ENCODE data around the gene FMN1.

FMN1 gene

GRCh38 chr15:32796856-32797255 lies 397.7 kb downstream of the FMN1 start:
- Histone ChIP-seq H3K27ac (no peak overlapping the region), H3K9ac (ENCODE audit: insufficient read length) (no peak overlapping the region), H3K9me3 (ENCODE audit: low read depth, low read length) (no peaks in the 10 kb centered on the region), H3K36me3 (ENCODE audit: insufficient read depth, low read length) (no peaks in the 10 kb centered on the region), H3K4me3 (no peak overlapping the region)
- TF ChIP-seq POLR2AphosphoS5 (IDR thresholded peaks at IDR 0.05; ENCODE audit: borderline replicate concordance, low read depth, low read length) (no peak), EZH2 (IDR thresholded peaks at IDR 0.05) (no peak), FOXP2 (optimal IDR thresholded peaks at IDR 0.05; ENCODE audit: control extremely low read depth, extremely low read length, insufficient read depth) (no peak)
- no peak for DNase-seq (ENCODE audit: low read depth, low spot score)

- DNase-seq (ENCODE audit: low read depth, low spot score), result no peak
- no peak overlapping the region for H3K4me3 ChIP-seq
- TF ChIP-seq POLR2AphosphoS5 (IDR thresholded peaks at IDR 0.05; ENCODE audit: borderline replicate concordance, low read depth, low read length) (no peak), EZH2 (IDR thresholded peaks at IDR 0.05) (no peak), FOXP2 (optimal IDR thresholded peaks at IDR 0.05; ENCODE audit: control extremely low read depth, extremely low read length, insufficient read depth) (no peak)
- no peak overlapping the region for H3K9ac ChIP-seq (ENCODE audit: insufficient read length)
- H3K27ac ChIP-seq, result no peak overlapping the region
- H3K9me3 ChIP-seq (ENCODE audit: low read depth, low read length), result no peaks in the 10 kb centered on the region
- no peaks in the 10 kb centered on the region for H3K36me3 ChIP-seq (ENCODE audit: insufficient read depth, low read length)
Observed at GRCh38 chr15:32794973-32795372, 399.5 kb downstream of the FMN1 start.

GRCh38 chr15:32792436-32792835 lies 402.1 kb downstream of the FMN1 start:
- DNase-seq (ENCODE audit: low read depth, low spot score), result no peak
- H3K4me3 ChIP-seq, result no peak overlapping the region
- TF ChIP-seq POLR2AphosphoS5 (IDR thresholded peaks at IDR 0.05; ENCODE audit: borderline replicate concordance, low read depth, low read length), result no peak
- TF ChIP-seq EZH2 (IDR thresholded peaks at IDR 0.05), result no peak
- no peak for TF ChIP-seq FOXP2 (optimal IDR thresholded peaks at IDR 0.05; ENCODE audit: control extremely low read depth, extremely low read length, insufficient read depth)
- no peak overlapping the region for H3K9ac ChIP-seq (ENCODE audit: insufficient read length)
- no peak overlapping the region for H3K27ac ChIP-seq
- no peaks in the 10 kb centered on the region for H3K36me3 ChIP-seq (ENCODE audit: insufficient read depth, low read length)
- H3K9me3 ChIP-seq (ENCODE audit: low read depth, low read length), result no peaks in the 10 kb centered on the region

DNA sequence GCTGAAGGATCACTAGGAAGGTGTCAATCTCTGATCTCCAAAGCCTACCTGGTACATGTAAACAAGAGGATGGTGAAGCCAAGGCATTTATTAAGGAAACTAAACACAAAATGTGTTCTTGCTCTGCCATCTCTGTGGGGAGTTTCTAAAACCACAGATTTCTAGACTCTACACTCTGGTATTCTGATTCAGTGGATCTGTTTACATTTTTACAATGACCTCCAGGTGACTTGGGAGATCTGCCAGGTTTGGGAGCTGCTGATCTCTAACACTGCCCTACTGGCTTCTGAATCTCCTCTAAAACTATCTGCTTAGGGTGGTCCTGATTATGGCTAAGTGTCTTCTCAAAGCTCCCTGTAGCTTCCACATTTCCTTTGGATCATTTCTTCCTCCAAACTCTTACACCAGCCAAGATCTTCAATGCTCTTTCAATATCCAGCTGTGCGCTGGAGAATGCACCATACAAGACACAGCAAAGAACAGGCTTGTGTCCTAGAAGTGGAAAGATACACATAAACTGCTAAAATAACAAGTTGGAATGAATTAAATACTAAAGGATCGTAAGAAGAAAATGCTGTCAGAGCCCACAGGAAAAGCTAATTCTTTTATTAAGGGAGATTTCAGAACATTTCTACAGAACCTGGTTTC lies 404.0 kb downstream of the FMN1 start:
- Histone ChIP-seq H3K9ac (ENCODE audit: insufficient read length) (no peak overlapping the region), H3K9me3 (ENCODE audit: low read depth, low read length) (no peaks in the 10 kb centered on the region), H3K36me3 (ENCODE audit: insufficient read depth, low read length) (no peaks in the 10 kb centered on the region), H3K4me3 (no peak overlapping the region), H3K27ac (no peak overlapping the region)
- no peak for TF ChIP-seq FOXP2 (optimal IDR thresholded peaks at IDR 0.05; ENCODE audit: control extremely low read depth, extremely low read length, insufficient read depth)
- TF ChIP-seq EZH2 (IDR thresholded peaks at IDR 0.05), result no peak
- no peak for TF ChIP-seq POLR2AphosphoS5 (IDR thresholded peaks at IDR 0.05; ENCODE audit: borderline replicate concordance, low read depth, low read length)
- no peak for DNase-seq (ENCODE audit: low read depth, low spot score)

DNA sequence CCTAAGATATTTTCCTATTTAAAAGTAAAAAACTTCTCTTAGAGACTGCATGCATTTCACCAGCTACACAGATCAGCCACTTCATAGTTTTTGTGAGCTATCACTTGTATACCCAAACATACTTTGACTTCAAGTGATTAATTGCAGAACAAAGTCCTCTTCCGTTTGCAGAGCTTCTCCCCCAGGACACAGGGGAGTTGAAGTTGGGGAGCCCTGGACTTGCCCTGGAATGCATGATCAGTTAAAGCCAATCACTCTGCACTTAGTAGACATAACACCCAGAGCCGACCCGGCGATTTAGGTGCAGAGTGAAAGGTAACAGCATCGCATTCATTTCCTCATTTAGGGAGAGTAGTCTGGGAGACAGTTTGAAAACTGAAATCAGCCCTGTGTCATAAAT lies 406.6 kb downstream of the FMN1 start:
- no peak for DNase-seq (ENCODE audit: low read depth, low spot score)
- Histone ChIP-seq H3K9me3 (ENCODE audit: low read depth, low read length) (no peaks in the 10 kb centered on the region), H3K27ac (no peak overlapping the region), H3K9ac (ENCODE audit: insufficient read length) (no peak overlapping the region), H3K4me3 (no peak overlapping the region), H3K36me3 (ENCODE audit: insufficient read depth, low read length) (no peaks in the 10 kb centered on the region)
- no peak for TF ChIP-seq POLR2AphosphoS5 (IDR thresholded peaks at IDR 0.05; ENCODE audit: borderline replicate concordance, low read depth, low read length)
- TF ChIP-seq EZH2 (IDR thresholded peaks at IDR 0.05), result no peak
- no peak for TF ChIP-seq FOXP2 (optimal IDR thresholded peaks at IDR 0.05; ENCODE audit: control extremely low read depth, extremely low read length, insufficient read depth)

DNA sequence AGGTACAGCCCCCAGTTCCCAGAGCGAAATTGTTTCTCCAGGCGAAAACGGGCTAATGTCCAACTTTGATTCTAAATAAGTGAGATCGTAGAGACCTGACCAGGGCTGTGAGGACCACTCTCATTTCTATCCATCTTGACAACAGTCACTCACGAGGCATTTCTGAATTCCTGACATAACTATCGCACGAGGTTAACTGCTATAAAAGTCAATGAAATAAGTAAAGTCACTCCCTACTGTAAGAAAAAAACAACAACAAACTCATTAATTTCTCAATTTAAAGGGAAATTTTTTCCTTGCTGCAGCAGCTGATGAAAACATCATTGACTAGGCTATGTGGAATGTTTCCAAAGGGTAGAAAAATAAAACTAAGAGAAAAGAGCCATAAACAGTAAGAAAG lies 407.6 kb downstream of the FMN1 start:
- Histone ChIP-seq H3K4me3 (no peak overlapping the region), H3K9ac (ENCODE audit: insufficient read length) (no peak overlapping the region), H3K36me3 (ENCODE audit: insufficient read depth, low read length) (no peaks in the 10 kb centered on the region), H3K27ac (no peak overlapping the region), H3K9me3 (ENCODE audit: low read depth, low read length) (no peaks in the 10 kb centered on the region)
- TF ChIP-seq FOXP2 (optimal IDR thresholded peaks at IDR 0.05; ENCODE audit: control extremely low read depth, extremely low read length, insufficient read depth), result no peak
- DNase-seq (ENCODE audit: low read depth, low spot score), result no peak

DNA sequence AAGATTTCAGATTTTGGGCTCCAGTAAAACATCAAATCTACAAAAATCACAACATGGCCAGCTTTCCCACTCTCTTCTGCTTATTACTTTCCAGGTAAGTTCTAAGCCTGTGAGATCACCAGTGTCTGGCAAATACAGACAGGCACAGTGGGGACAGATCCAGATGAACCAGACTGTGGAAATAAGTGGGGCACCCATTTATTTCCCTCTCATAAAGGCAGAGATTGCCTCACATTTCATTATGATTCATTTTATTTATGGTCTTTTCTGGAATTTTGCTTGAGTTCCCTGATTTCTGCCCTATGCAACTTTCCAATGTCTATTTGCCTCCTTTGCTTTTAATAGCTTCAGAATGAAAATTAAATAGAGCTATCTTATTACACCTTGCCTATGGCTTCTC lies 409.9 kb downstream of the FMN1 start:
- H3K36me3 ChIP-seq (ENCODE audit: insufficient read depth, low read length), result no peaks in the 10 kb centered on the region
- TF ChIP-seq POLR2AphosphoS5 (IDR thresholded peaks at IDR 0.05; ENCODE audit: borderline replicate concordance, low read depth, low read length) (no peak), FOXP2 (optimal IDR thresholded peaks at IDR 0.05; ENCODE audit: control extremely low read depth, extremely low read length, insufficient read depth) (no peak), EZH2 (IDR thresholded peaks at IDR 0.05) (no peak)
- no peak for DNase-seq (ENCODE audit: low read depth, low spot score)
- no peak overlapping the region for H3K4me3 ChIP-seq
- H3K9ac ChIP-seq (ENCODE audit: insufficient read length), result no peak overlapping the region
- H3K9me3 ChIP-seq (ENCODE audit: low read depth, low read length), result no peaks in the 10 kb centered on the region
- H3K27ac ChIP-seq, result no peak overlapping the region

DNA sequence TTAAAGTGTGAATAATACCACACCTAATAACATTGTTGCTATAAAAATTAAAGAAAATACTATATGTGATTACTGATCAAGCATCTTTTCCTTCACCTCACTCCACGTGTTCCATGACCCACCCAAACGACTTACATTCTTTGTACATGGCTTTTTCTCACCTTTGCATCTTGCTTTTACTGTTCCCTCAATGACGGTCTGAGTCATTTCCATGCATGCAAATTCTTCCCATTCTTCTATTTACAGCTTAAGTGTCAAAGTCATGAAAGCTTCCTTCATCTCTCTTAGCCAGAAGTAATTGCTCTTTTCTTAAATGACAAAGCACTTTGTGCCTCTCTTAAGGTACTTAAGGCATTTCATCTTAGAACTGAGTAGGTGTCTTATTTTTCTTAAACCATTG lies 412.7 kb downstream of the FMN1 start:
- DNase-seq (ENCODE audit: low read depth, low spot score), result no peak
- Histone ChIP-seq H3K4me3 (no peak overlapping the region), H3K27ac (no peak overlapping the region), H3K36me3 (ENCODE audit: insufficient read depth, low read length) (no peaks in the 10 kb centered on the region), H3K9me3 (ENCODE audit: low read depth, low read length) (no peaks in the 10 kb centered on the region; the same call in 1 of the 2 replicates), H3K9ac (ENCODE audit: insufficient read length) (no peak overlapping the region)
- no peak for TF ChIP-seq FOXP2 (optimal IDR thresholded peaks at IDR 0.05; ENCODE audit: control extremely low read depth, extremely low read length, insufficient read depth)
- no peak for TF ChIP-seq POLR2AphosphoS5 (IDR thresholded peaks at IDR 0.05; ENCODE audit: borderline replicate concordance, low read depth, low read length)
- no peak for TF ChIP-seq EZH2 (IDR thresholded peaks at IDR 0.05)

Data from SK-N-MC (cell line).